ENCODE results near the gene RPAP2. TPM values are rescaled to one million over a fixed set of nuclear protein-coding genes. Genes with fewer than 3 reads are reported as not detected.
"Not testable (repeated sequence)": the region's sequence is repeated elsewhere in the genome, so short reads cannot be mapped to it uniquely, and the experiment has no call there.

RPAP2 gene
- total RNA-seq (10 to 100 TPM; 14.4 to 24.5 TPM), polyA plus RNA-seq (1 to 10 TPM; 5.0 to 6.5 TPM)
- long read RNA-seq, donor 1, full-length matches to known transcripts = 2 of 2 reads
- long read RNA-seq, donor 1, partial matches to known transcripts = 0 of 2 reads
- long read RNA-seq, donor 1, other reads (novel, unspliced or antisense) = 0 of 2 reads
- long read RNA-seq, donor 2, full-length matches to known transcripts = 1 of 1 reads
- long read RNA-seq, donor 2, partial matches to known transcripts = 0 of 1 reads
- long read RNA-seq, donor 2, other reads (novel, unspliced or antisense) = 0 of 1 reads
- long read RNA-seq, donor 3, full-length matches to known transcripts = 2 of 2 reads
- long read RNA-seq, donor 3, partial matches to known transcripts = 0 of 2 reads
- long read RNA-seq, donor 3, other reads (novel, unspliced or antisense) = 0 of 2 reads
- long read RNA-seq, donor 4 = 0 reads
- long read RNA-seq, donor 5, full-length matches to known transcripts = 4 of 17 reads
- long read RNA-seq, donor 5, partial matches to known transcripts = 13 of 17 reads
- long read RNA-seq, donor 5, other reads (novel, unspliced or antisense) = 0 of 17 reads

DNA sequence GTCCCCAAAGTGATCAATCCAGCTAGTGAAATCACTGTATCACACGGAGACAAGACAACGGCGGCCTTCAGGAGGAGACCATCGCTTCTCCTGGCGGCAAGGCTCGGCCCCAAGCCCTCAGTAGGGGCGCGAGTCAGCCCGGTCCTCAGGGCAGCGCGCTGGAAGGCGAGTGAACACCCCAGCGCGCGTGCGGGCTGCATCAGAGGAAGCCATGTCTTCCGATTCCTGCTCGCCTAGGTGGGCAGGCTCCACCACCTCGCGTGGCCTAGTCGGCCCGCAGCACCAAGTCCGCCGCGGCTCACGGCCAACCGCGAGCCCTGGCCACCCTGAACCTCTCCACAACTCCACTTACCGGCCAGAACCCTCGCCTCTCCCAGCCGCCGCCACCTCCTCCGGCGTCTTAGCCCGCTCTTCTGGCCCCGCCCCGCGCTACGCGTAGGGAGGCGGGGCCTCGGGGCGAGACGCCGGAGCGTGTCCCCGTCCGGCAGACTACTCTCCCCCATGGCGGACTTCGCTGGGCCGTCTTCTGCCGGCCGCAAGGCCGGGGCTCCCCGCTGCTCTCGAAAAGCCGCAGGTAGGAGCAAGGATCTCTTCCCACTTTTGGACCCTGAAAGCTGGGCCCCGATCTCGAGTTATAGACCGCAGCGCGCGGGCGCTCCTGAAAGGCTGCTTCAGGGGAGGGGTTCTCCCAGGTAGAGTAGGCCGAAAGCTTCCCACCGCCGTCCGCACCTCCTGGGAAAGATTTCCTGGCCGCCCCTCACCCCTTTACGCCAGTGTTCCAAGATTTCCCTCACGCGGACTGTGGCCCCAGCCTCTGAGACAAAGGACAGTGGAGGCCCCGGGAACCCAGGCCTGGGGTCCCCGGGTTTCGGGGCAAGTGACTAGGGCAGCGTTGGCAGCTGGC, at the start of gene RPAP2, which contains the start of gene GLMN:
Gene RPAP2 (plus strand): TSS at position 487 of the 904 bp plus-strand sequence. CDS start 15 bp downstream, at position 502.
Gene GLMN (minus strand): TSS at position 415 of the 904 bp plus-strand sequence. CDS start 988 bp downstream, outside the sequence.
- peaks cover 0 to 14% (median 5%) of the 10 kb centered on the region in 4 donors for H3K36me3 ChIP-seq (ENCODE audit: control insufficient read depth in 4 of 4, insufficient read depth in 4 of 4, low read length in 4 of 4)
- TF ChIP-seq, protein P1, sequence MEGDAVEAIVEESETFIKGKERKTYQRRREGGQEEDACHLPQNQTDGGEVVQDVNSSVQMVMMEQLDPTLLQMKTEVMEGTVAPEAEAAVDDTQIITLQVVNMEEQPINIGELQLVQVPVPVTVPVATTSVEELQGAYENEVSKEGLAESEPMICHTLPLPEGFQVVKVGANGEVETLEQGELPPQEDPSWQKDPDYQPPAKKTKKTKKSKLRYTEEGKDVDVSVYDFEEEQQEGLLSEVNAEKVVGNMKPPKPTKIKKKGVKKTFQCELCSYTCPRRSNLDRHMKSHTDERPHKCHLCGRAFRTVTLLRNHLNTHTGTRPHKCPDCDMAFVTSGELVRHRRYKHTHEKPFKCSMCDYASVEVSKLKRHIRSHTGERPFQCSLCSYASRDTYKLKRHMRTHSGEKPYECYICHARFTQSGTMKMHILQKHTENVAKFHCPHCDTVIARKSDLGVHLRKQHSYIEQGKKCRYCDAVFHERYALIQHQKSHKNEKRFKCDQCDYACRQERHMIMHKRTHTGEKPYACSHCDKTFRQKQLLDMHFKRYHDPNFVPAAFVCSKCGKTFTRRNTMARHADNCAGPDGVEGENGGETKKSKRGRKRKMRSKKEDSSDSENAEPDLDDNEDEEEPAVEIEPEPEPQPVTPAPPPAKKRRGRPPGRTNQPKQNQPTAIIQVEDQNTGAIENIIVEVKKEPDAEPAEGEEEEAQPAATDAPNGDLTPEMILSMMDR (IDR thresholded peaks at IDR 0.05; ENCODE audit: control extremely low read depth, extremely low read depth) = no peak
- H3K9ac ChIP-seq (ENCODE audit: insufficient read depth in 1 of 2, low read length in 2 of 2) = peak within 1 kb of the TSS; percentile 95 to 96
- no peaks in the 10 kb centered on the region for H3K27me3 ChIP-seq (ENCODE audit: control insufficient read depth in 3 of 3, insufficient read depth in 3 of 3, low read length in 2 of 3)
- DNase-seq (peak; percentile 85 to 93 (median 90)), ATAC-seq (ENCODE audit: insufficient read depth, low FRiP score) (peak; percentile 100)
- peak within 1 kb of the TSS; percentile 98 for H3K4me3 ChIP-seq
- no peaks in the 10 kb centered on the region for H3K9me3 ChIP-seq (ENCODE audit: control insufficient read depth in 4 of 4, insufficient read depth in 3 of 4, low read length in 3 of 4)
- H3K4me1 ChIP-seq (ENCODE audit: control insufficient read depth in 5 of 5, insufficient read depth in 5 of 5, low read length in 5 of 5) = peaks cover 0 to 20% (median 8%) of the 10 kb centered on the region in 5 donors
- peak within 1 kb of the TSS; percentile 99 to 100 for H3K27ac ChIP-seq (ENCODE audit: low read depth in 1 of 2, low read length in 1 of 2)
- WGBS, 2 donors = 0% methylated on average over 70 to 76 of the region's 76 CpGs

- peaks cover 3 to 17% (median 11%) of the 10 kb centered on the region in 4 donors for H3K36me3 ChIP-seq (ENCODE audit: control insufficient read depth in 4 of 4, insufficient read depth in 4 of 4, low read length in 4 of 4)
- not testable (repeated sequence) for ATAC-seq (ENCODE audit: insufficient read depth, low FRiP score); H3K27me3 ChIP-seq (ENCODE audit: control insufficient read depth in 3 of 3, insufficient read depth in 3 of 3, low read length in 2 of 3); H3K4me3 ChIP-seq; H3K4me1 ChIP-seq (ENCODE audit: control insufficient read depth in 5 of 5, insufficient read depth in 5 of 5, low read length in 5 of 5); H3K9me3 ChIP-seq (ENCODE audit: control insufficient read depth in 4 of 4, insufficient read depth in 3 of 4, low read length in 3 of 4); DNase-seq; H3K9ac ChIP-seq (ENCODE audit: insufficient read depth in 1 of 2, low read length in 2 of 2); H3K27ac ChIP-seq (ENCODE audit: low read depth in 1 of 2, low read length in 1 of 2)
- WGBS, 2 donors = 79 to 83% methylated on average over 3 of the region's 3 CpGs
These were observed 44.1 kb upstream of the RPAP2 start for GRCh38 chr1:92254714-92255113.

- Histone ChIP-seq H3K9me3 (ENCODE audit: control insufficient read depth in 4 of 4, insufficient read depth in 3 of 4, low read length in 3 of 4) (peaks cover 0 to 6% (median 0%) of the 10 kb centered on the region in 4 donors), H3K4me1 (ENCODE audit: control insufficient read depth in 5 of 5, insufficient read depth in 5 of 5, low read length in 5 of 5) (no peaks in the 10 kb centered on the region), H3K4me3 (no peak overlapping the region), H3K27ac (ENCODE audit: low read depth in 1 of 2, low read length in 1 of 2) (no peak overlapping the region), H3K36me3 (ENCODE audit: control insufficient read depth in 4 of 4, insufficient read depth in 4 of 4, low read length in 4 of 4) (peaks cover 8 to 27% (median 15%) of the 10 kb centered on the region in 4 donors), H3K9ac (ENCODE audit: insufficient read depth in 1 of 2, low read length in 2 of 2) (no peak overlapping the region), H3K27me3 (ENCODE audit: control insufficient read depth in 3 of 3, insufficient read depth in 3 of 3, low read length in 2 of 3) (no peaks in the 10 kb centered on the region)
- TF ChIP-seq, protein P1 (IDR thresholded peaks at IDR 0.05; ENCODE audit: control extremely low read depth, extremely low read depth) = no peak
- DNase-seq = no peak
- no peak for ATAC-seq (ENCODE audit: insufficient read depth, low FRiP score)
- 92 to 96% methylated on average over 1 of the region's 1 CpG for WGBS, 2 donors
These were observed 39.5 kb upstream of the RPAP2 start for GRCh38 chr1:92259350-92259749.
